Trophoblast cell (in vitro differentiated cells and primary cell): ENCODE results near the gene WNK1.

ENCODE experiments used
- DNase-seq, 2 donors: peaks; one replicate each; pipeline ENCODE4 v3.0.0-alpha.2; 2016
- H2AFZ ChIP-seq: 2 replicates; pipeline ENCODE4 v1.6.1; 2013; ENCODE audit warnings: low read length, moderate library complexity, mild to moderate bottlenecking; ENCODE audit not compliant: insufficient read depth, poor library complexity
- H2AK5ac ChIP-seq: 2 replicates; pipeline ENCODE4 v1.6.1; 2013; ENCODE audit warnings: mild to moderate bottlenecking, low read length
- H2BK120ac ChIP-seq: 2 replicates; pipeline ENCODE4 v1.6.1; 2013; ENCODE audit warnings: low read length, mild to moderate bottlenecking, moderate library complexity; ENCODE audit not compliant: insufficient read depth, poor library complexity
- H2BK12ac ChIP-seq: 2 replicates; pipeline ENCODE4 v1.6.1; 2013; ENCODE audit warnings: mild to moderate bottlenecking, low read length, moderate library complexity
- H2BK5ac ChIP-seq: 2 replicates; pipeline ENCODE4 v1.6.1; 2013; ENCODE audit warnings: low read length, low read depth, moderate library complexity, mild to moderate bottlenecking; ENCODE audit not compliant: poor library complexity
- H3K14ac ChIP-seq: 2 replicates; pipeline ENCODE4 v1.6.1; 2013; ENCODE audit warnings: mild to moderate bottlenecking, low read length
- H3K18ac ChIP-seq: 2 replicates; pipeline ENCODE4 v1.6.1; 2013; ENCODE audit warnings: mild to moderate bottlenecking, low read length
- H3K23ac ChIP-seq: 2 replicates; pipeline ENCODE4 v1.6.1; 2013; ENCODE audit warnings: low read length
- H3K27ac ChIP-seq: 2 replicates; pipeline ENCODE4 v1.5.1; 2013; ENCODE audit warnings: low read depth, mild to moderate bottlenecking, inconsistent platforms, low read length, moderate library complexity
- H3K27me3 ChIP-seq: 2 replicates; pipeline ENCODE4 v1.6.1; 2013; ENCODE audit warnings: inconsistent platforms, mild to moderate bottlenecking, low read length, moderate library complexity; ENCODE audit not compliant: insufficient read depth
- H3K36me3 ChIP-seq, 2 experiments: 1 replicate in 1 of 2; 2 replicates in 1 of 2; pipeline ENCODE4 v1.6.1; 2013; ENCODE audit warnings: low read length in 2 of 2, mild to moderate bottlenecking in 2 of 2, moderate library complexity in 1 of 2; ENCODE audit not compliant: insufficient read depth in 2 of 2, control insufficient read depth in 1 of 2
- H3K4ac ChIP-seq: 2 replicates; pipeline ENCODE4 v1.6.1; 2013; ENCODE audit warnings: low read depth, mild to moderate bottlenecking, low read length, moderate library complexity
- H3K4me1 ChIP-seq, 2 experiments: 1 replicate in 1 of 2; 2 replicates in 1 of 2; pipeline ENCODE4 v1.6.1; 2013; ENCODE audit warnings: low read length in 2 of 2, mild to moderate bottlenecking in 2 of 2, moderate library complexity in 1 of 2; ENCODE audit not compliant: insufficient read depth in 2 of 2, control insufficient read depth in 1 of 2
- H3K4me2 ChIP-seq: 2 replicates; pipeline ENCODE4 v1.6.1; 2013; ENCODE audit warnings: inconsistent platforms, mild to moderate bottlenecking, low read length, moderate library complexity
- H3K4me3 ChIP-seq: 2 replicates; pipeline ENCODE4 v1.5.1; 2013; ENCODE audit warnings: mild to moderate bottlenecking, low read depth, low read length, inconsistent platforms
- H3K79me1 ChIP-seq: one replicate; pipeline ENCODE4 v1.6.1; 2013; ENCODE audit warnings: low read length
- H3K79me2 ChIP-seq: 2 replicates; pipeline ENCODE4 v1.6.1; 2013; ENCODE audit warnings: low read length, mild to moderate bottlenecking; ENCODE audit not compliant: control insufficient read depth, insufficient read depth, poor library complexity
- H3K9ac ChIP-seq: 2 replicates; pipeline ENCODE4 v1.6.1; 2013; ENCODE audit warnings: mild to moderate bottlenecking, low read length
- H3K9me3 ChIP-seq: 2 replicates; pipeline ENCODE4 v1.6.1; 2013; ENCODE audit warnings: low read depth, mild to moderate bottlenecking, control low read depth, inconsistent platforms, low read length; ENCODE audit not compliant: insufficient read depth
- H4K12ac ChIP-seq: 2 replicates; pipeline ENCODE4 v1.6.1; 2013; ENCODE audit warnings: low read depth, mild to moderate bottlenecking, low read length, moderate library complexity
- H4K8ac ChIP-seq: 2 replicates; pipeline ENCODE4 v1.6.1; 2013; ENCODE audit warnings: low read depth, mild to moderate bottlenecking, low read length, moderate library complexity
- H4K91ac ChIP-seq: one replicate; pipeline ENCODE4 v1.6.1; 2013; ENCODE audit warnings: low read depth, mild to moderate bottlenecking, low read length, moderate library complexity
- WGBS: extraction: QIAGEN DNeasy Blood & Tissue Kit; methylation state at CpG from one replicate; pipeline ENCODE4 v1.1.7; 2013; ENCODE audit warnings: missing lambda C conversion rate; ENCODE audit not compliant: insufficient read length, insufficient coverage; ENCODE audit errors: extremely low coverage; 5-methylcytosine and 5-hydroxymethylcytosine counted together

Gene WNK1

DNA sequence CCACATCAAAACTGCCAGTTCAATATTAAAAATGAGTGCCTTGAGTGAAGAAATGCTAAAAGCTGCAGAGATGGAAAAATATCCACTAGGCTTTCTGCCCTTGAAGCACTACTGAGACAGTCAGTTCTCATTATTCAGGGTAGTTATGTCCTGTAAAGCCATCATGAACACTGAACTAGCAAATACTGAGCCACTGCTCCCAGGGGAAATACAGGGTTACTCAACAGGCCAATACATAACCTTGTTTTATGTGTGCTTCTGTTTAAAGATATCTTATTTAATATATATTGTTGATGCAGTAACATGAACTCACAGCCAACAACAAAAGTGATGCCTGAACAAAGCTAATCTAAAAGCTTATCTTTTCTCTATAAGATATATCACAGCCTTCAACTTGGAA lies 193.8 kb downstream of the WNK1 start:
- Histone ChIP-seq H2BK120ac (no peak overlapping the region), H3K4ac (no peak overlapping the region), H3K18ac (no peak overlapping the region), H3K23ac (no peak overlapping the region), H3K4me3 (no peak overlapping the region), H2AK5ac (no peak overlapping the region), H3K9ac (no peak overlapping the region), H3K79me2 (peaks cover 8% of the 10 kb centered on the region), H3K27ac (no peak overlapping the region), H3K27me3 (no peaks in the 10 kb centered on the region), H3K36me3 (peaks cover 0 to 3% of the 10 kb centered on the region in 2 experiments), H2BK5ac (no peak overlapping the region), H3K79me1 (peaks cover 11% of the 10 kb centered on the region), H2AFZ (no peak overlapping the region), H3K4me2 (no peak overlapping the region), H3K14ac (no peak overlapping the region), H2BK12ac (no peak overlapping the region), H4K91ac (no peak overlapping the region), H4K8ac (no peak overlapping the region), H3K9me3 (no peaks in the 10 kb centered on the region), H3K4me1 (peaks cover 0 to 5% of the 10 kb centered on the region in 2 experiments), H4K12ac (no peak overlapping the region)
- no peak for DNase-seq

DNA sequence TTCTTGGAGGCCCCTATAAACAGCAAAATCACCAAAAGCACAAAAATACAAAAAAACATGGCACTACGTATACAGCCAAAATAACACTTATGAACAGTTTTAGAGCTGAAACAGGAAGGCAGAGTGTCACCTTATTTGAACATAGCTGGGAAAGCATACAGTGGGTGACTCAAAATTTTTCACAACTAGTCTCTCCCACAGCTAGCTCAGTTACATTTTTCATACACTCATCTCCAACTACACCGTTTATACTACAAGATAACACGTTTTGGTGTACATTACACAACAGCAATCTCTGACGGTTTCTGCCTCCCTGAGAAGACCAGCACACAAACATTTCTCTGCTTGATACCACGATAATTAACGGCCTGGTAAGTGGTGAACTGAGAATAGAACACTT lies 194.3 kb downstream of the WNK1 start:
- Histone ChIP-seq H2AK5ac (no peak overlapping the region), H3K27ac (no peak overlapping the region), H3K79me2 (peaks cover 8% of the 10 kb centered on the region), H3K18ac (no peak overlapping the region), H3K9me3 (no peaks in the 10 kb centered on the region), H3K23ac (no peak overlapping the region), H3K79me1 (peaks cover 11% of the 10 kb centered on the region), H3K4me3 (no peak overlapping the region), H4K91ac (no peak overlapping the region), H4K12ac (no peak overlapping the region), H2BK120ac (no peak overlapping the region), H3K9ac (no peak overlapping the region), H3K27me3 (no peaks in the 10 kb centered on the region), H3K36me3 (peaks cover 0 to 3% of the 10 kb centered on the region in 2 experiments), H2BK12ac (no peak overlapping the region), H4K8ac (no peak overlapping the region), H2AFZ (no peak overlapping the region), H3K14ac (no peak overlapping the region), H3K4ac (peak overlapping the region; percentile 15), H3K4me2 (no peak overlapping the region), H3K4me1 (peaks cover 0 to 5% of the 10 kb centered on the region in 2 experiments), H2BK5ac (no peak overlapping the region)
- WGBS = 100% methylated on average over 1 of the region's 6 CpGs
- no peak for DNase-seq

DNA sequence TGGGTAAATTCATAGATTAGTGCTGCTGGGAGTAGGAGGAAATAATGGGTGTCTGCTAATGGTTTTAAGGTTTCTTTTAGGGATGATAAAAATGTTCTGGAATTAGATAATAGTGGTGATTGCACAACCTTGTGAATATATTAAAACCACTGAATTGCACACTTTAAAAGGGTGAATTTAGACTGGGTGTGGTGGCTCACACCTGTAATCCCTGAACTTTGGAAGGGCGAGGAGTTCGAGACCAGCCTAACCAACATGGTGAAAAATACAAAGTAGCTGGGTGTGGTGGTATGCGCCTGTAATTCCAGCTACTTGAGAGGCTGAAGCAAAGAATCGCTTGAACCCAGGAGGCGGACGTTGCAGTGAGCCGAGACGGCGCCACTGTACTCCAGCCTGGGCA lies 195.9 kb downstream of the WNK1 start:
- H3K14ac ChIP-seq = no peak overlapping the region
- H3K36me3 ChIP-seq = peaks cover 0 to 3% of the 10 kb centered on the region in 2 experiments
- H3K79me1 ChIP-seq = peaks cover 11% of the 10 kb centered on the region
- H3K79me2 ChIP-seq = peaks cover 8% of the 10 kb centered on the region
- H2BK120ac ChIP-seq = no peak overlapping the region
- H3K9me3 ChIP-seq = no peaks in the 10 kb centered on the region
- H3K23ac ChIP-seq = no peak overlapping the region
- no peak overlapping the region for H3K27ac ChIP-seq
- no peak for DNase-seq
- peak overlapping the region; percentile 58 for H2BK12ac ChIP-seq
- H3K4me2 ChIP-seq = peak overlapping the region; percentile 82
- WGBS = no CpG with 5 or more reads among the region's 9 CpGs
- no peak overlapping the region for H4K12ac ChIP-seq
- peak overlapping the region; percentile 70 for H3K4ac ChIP-seq
- H3K27me3 ChIP-seq = no peaks in the 10 kb centered on the region
- H2AFZ ChIP-seq = no peak overlapping the region
- no peak overlapping the region for H2BK5ac ChIP-seq
- no peak overlapping the region for H4K91ac ChIP-seq
- H3K4me3 ChIP-seq = no peak overlapping the region
- no peak overlapping the region for H3K18ac ChIP-seq
- H4K8ac ChIP-seq = peak overlapping the region; percentile 43
- H2AK5ac ChIP-seq = no peak overlapping the region
- H3K4me1 ChIP-seq = peaks cover 0 to 5% of the 10 kb centered on the region in 2 experiments
- H3K9ac ChIP-seq = no peak overlapping the region

DNA sequence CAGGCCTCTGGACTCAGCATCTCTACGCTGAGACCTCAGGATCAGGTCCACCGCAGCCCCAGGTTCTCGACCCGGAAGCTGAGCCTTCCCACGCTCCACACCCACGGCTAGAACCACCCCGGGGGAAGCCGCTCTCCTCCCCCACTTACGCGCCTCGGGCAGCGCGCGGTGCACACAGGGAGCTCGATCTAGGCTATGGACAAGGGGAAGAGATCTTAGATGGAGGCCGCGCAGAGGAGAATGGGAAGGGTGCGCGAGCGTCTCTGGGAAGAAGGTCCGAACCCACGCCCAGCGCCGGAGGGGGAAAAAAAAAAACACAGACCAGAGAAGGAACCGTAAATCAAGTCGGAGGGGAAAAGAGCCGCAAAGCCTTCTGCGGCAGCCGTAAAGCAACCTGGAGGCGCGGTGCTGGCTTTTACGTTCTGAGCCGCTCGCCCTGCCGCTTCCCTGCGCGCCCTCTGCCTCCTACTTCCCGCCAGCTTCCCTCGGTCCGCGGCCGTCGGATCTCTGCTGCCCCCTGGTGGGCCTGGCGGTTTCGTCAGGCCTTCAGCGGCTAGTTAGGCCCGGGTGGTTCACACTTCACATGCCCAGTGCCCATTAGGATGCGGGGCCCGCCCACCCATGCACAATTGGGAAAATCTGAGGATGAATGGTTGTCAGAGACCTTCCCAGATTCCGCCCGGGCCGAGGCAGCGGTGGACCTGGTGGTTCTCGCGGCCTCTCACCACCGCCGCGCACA lies 197.2 kb downstream of the WNK1 start, which contains the start of gene RAD52:
Gene RAD52, minus strand, starts transcription at position 242 of the 739 bp plus-strand sequence. CDS start 16,636 bp downstream, outside the sequence.
- H3K79me1 ChIP-seq = peaks cover 11% of the 10 kb centered on the region
- no peaks in the 10 kb centered on the region for H3K27me3 ChIP-seq
- H2AK5ac ChIP-seq = peak within 1 kb of the TSS; percentile 73
- H3K36me3 ChIP-seq = no peaks in the 10 kb centered on the region
- peak within 1 kb of the TSS; percentile 97 for H2AFZ ChIP-seq
- H3K79me2 ChIP-seq = peaks cover 8% of the 10 kb centered on the region
- H3K23ac ChIP-seq = no peak within 1 kb of the TSS
- peak within 1 kb of the TSS; percentile 82 for H3K4me2 ChIP-seq
- no peaks in the 10 kb centered on the region for H3K9me3 ChIP-seq
- DNase-seq = peak; percentile 99
- WGBS = no CpG with 5 or more reads among the region's 58 CpGs
- peak within 1 kb of the TSS; percentile 73 for H3K14ac ChIP-seq
- peak within 1 kb of the TSS; percentile 95 for H4K12ac ChIP-seq
- H2BK5ac ChIP-seq = peak within 1 kb of the TSS; percentile 45
- H2BK12ac ChIP-seq = peak within 1 kb of the TSS; percentile 32
- peak within 1 kb of the TSS; percentile 94 for H3K27ac ChIP-seq
- peak within 1 kb of the TSS; percentile 90 for H4K8ac ChIP-seq
- peak within 1 kb of the TSS; percentile 97 for H3K9ac ChIP-seq
- H3K4ac ChIP-seq = peak within 1 kb of the TSS; percentile 37
- H3K4me1 ChIP-seq = peaks cover 0 to 5% of the 10 kb centered on the region in 2 experiments
- H3K4me3 ChIP-seq = peak within 1 kb of the TSS; percentile 85
- H2BK120ac ChIP-seq = peak within 1 kb of the TSS; percentile 95
- H3K18ac ChIP-seq = peak within 1 kb of the TSS; percentile 96
- peak within 1 kb of the TSS; percentile 94 for H4K91ac ChIP-seq
